Epithelial cell of umbilical artery (primary cell): ENCODE results near the gene HMX1. TPM values are rescaled to one million over a fixed set of nuclear protein-coding genes. Genes with fewer than 3 reads are reported as not detected.

Experiments
- total RNA-seq: library from RNA; depleted of rRNA; stranded (reverse); fragments of >200 nt; gene quantifications from 2 replicates; pipeline ENCODE4 v1.2.3, GENCODE V29; 2014

The HMX1 gene
- not detected in 2 replicates for total RNA-seq

GRCh38 chr4:8871417-8872401 is at the start of gene HMX1:
HMX1 (minus strand) TSS chr4:8871839; CDS start chr4:8871614, 225 bp downstream.

